CD1c-positive myeloid dendritic cell (primary cell): ENCODE results near the gene XRCC5.
A peak's percentile ranks its signal among the peaks of the same experiment; 100 is the strongest.

Experiments used
- DNase-seq: peaks from one replicate; pipeline ENCODE4 v3.0.0-alpha.2; 2016; ENCODE audit errors: extremely low spot score

Gene XRCC5

DNA sequence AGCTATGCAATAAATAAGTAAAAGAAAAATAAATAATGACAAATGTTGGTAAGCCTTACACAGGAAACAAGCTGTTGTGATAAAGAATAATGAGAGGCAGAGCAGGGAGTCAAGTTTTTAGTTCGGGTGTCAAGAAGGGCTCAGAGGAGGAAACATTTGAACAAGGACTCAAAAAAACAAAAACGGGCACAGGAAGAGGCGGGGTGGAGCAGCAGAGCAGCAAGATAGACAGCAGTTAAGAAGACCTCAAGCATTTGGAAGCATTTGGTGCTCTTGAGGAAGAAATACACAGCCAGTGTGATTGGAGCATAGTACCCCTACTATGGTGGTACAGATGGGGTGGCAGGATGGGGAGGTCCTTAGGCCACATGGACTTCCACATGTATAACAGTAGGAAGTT is 24.6 kb upstream of the XRCC5 start:
- no peak for DNase-seq

DNA sequence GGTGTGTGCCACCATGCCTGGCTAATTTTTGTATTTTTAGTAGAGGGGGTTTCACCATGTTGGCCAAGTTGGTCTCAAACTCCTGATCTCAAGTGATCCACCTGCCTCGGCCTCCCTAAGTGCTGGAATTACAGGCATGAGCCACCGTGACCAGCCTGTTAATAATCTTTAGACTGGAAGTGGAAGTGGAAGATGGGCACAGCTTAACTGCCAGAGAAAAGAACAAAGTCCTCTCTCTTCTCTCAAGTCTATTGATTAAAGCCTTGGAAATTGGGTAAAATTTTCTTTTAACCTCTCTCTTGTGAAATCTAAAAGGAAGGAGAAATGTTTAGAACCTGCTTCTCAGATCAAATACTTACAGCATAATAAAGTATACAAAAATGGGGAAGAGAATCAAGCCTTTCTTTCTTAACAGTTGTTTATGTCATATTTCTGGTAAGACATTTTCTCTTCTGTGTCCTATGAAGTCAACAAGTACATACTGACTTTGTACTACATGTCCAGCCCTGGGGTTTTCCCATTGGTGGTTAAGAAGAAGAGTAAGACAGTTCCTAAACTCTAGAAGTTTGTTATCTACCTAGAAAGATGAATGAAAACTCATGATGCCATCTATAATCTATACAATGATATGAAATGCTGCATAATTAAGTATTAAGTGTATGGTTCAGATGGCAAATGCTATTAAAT is 22.8 kb upstream of the XRCC5 start:
- DNase-seq = no peak

DNA sequence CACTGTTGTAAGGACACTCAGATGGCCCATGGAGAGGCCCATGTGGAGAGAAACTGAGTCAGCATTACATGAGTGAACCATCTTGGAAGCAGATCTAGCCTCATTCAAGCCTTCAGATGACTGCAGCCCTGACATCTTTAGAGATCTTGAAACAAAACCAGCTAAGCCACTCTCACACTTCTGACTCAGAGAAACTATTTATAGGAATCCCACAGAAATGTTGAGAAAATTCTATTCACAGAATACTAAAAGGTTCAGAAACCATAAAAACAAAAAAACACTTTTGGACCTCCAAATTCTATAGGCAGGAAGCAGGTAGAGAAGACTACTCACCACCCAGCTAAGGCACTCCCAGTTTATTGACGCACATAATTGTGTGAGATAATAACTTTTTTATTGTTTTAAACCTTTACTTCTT is 18.8 kb upstream of the XRCC5 start:
- no peak for DNase-seq

DNA sequence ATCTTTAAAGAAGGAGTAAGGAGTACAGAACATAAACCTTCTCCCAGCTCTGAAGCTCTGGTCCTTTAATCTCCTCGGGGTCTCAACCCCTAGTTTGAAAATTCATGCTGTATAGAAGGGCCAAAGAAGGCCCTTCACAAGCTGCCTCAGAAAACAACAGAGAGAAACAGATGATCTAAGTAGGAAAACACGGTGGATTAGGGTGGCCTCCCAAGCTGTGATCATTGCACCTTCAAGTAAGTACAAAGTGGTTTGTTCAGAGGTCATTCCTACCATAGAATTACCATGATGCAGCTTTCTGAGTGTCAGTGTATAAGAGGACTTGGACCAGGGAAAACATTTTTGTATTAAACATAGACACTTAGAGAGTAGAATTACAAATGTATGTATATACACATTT is 16.5 kb upstream of the XRCC5 start:
- DNase-seq = no peak

DNA sequence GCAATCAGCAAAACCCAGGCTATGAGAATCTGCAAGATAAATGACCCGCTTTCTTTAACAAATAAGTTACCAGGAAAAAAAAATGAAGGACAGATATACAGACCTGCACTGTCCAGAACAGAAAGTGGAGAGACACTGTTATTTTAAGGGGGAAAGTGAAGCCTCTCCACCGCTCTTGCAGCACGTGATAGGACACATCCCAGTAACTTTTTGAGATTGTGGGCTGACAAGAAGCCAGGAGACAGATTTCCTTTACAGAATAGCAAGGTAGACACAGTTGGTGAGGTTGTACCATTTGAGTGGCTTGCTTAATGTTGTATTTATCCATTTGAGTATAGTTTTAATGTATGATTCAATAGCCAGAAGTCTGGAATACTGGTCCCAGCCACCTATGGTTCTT is 14.4 kb upstream of the XRCC5 start:
- no peak for DNase-seq

DNA sequence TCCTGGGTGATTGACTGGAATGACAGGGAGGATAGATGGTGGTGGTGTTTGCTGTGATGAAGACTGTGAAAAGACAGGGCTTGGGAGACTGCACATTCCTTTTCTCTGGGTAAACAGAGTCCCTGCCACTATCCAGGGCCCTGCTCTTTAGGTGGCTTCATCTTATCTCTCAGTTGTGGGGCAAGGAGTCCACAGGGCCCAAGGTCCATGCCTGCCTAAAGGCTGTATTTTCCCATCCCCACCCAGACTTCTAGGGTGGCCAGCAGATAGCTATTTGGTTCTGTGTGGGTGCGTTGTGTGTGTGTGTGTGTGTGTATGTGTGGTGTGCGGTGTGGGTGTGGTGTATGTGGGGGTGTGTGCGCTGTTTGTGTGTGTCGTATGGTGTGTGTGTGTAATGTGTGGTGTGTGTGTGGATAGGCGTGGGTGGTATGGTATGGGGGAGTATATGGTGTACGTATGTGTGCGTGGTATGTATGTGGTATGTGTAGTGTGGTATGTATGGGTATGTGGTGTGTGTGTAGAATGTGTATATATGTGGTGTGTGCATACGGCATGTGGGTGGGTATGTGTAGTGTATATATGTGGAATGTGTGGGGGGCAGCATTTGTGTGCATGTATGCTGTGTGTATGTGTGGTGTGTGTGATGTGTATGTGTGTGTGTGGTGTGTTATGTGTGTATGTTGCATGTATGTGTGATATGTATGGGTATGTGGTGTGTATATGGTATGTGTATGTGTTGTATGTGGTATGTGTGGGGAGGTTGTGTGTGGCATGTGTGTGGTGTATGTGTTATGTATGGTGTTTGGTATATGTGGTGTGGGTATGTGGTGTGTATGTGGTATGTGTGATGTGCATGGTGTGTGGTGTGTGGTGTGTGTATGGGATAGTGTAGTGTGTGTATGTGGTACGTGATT is 10.5 kb upstream of the XRCC5 start:
- no peak for DNase-seq

DNA sequence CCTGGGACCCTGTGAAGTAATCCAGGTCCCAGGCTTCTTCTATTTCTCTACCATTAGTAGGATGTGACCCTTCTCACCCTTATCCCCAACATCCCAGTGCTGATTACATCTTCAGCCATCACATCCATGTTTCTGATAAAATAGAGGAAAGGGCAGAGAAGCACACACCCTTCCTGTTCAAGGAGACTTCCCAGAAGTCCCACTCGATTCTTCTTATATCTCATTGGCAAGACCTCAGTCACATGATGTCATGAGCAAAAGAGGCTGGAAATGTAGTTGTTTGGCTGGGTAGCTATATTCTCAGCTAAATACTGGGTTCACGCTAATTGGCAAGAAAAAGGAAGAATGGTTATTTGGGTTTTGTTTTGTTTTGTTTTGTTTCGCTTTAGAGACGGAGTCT is 8.0 kb upstream of the XRCC5 start:
- no peak for DNase-seq

DNA sequence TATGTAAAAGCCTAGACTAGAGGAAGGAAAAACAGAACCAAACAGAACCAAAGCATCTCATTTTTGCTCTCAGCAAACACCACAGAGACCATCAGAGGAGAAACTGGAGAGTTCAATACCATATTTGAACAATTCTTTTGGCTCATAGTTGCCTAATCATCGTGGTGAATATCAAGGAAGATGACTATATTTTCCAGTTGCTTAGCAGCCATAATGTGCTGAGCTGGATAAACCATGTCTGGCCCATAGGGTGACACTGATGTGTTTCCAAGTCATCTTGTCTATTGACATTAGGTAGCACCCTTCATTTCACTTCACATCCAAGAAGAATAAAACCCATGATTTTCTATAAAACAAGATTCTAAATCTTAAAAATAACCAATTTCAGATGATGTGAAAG is 5.9 kb upstream of the XRCC5 start:
- no peak for DNase-seq

DNA sequence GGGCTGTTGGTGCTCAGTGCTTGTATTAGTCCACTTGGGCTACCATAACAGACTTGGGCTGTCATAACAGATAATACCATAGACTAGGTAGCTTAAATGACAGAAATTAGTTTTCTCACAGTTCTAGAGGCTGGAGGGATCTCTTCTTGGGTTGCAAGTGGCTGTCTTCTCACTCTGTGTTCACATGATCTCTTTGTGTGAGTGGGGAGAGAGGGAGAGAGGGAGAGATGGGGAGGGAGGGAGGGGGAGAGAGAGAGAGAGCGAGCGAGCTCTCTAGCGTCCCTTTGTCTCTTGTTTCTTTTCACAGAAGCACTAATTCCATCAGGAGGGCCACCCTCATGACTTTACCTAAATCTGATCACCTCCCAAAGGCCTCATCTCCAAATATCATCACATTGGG is 4.5 kb upstream of the XRCC5 start:
- DNase-seq = no peak

DNA sequence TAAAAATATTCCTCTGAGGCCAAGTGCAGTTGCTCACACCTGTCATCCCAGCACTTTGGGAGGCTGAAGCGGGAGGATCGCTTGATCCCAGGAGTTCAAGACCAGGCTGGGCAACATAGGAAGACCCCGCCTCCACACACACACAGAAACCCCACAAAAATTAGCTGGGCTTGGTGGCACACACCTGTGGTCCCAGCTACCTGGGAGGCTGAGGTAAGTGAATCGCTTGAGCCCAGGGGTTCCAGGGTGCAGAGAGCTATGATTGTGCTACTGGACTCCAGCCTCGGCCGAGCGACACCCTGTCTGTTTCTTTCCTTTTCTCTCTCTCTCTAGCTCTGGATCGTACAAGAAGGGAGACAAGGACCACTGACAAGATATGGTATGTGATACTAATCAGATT is 1.8 kb upstream of the XRCC5 start:
- DNase-seq = no peak

DNA sequence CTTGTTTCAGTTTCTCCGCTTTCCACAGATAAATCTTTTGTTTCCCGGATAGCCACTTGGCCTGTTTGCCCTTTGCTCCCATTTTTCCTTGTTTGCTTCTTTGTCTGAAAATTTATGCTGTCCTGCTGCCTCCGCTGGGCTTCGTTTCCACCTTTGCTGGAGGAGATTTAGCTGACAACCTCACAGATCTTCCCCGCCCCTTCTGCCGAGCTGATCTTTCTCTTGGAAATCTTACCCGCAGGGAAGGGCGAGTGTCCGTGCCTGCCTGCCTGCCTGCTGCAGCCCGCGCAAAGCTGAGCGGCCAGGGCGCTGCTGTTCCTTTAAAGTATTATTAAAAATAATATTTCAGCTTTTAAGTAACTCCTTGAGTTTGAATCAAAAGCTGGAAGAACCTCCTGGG is 1.4 kb upstream of the XRCC5 start:
- DNase-seq = no peak

DNA sequence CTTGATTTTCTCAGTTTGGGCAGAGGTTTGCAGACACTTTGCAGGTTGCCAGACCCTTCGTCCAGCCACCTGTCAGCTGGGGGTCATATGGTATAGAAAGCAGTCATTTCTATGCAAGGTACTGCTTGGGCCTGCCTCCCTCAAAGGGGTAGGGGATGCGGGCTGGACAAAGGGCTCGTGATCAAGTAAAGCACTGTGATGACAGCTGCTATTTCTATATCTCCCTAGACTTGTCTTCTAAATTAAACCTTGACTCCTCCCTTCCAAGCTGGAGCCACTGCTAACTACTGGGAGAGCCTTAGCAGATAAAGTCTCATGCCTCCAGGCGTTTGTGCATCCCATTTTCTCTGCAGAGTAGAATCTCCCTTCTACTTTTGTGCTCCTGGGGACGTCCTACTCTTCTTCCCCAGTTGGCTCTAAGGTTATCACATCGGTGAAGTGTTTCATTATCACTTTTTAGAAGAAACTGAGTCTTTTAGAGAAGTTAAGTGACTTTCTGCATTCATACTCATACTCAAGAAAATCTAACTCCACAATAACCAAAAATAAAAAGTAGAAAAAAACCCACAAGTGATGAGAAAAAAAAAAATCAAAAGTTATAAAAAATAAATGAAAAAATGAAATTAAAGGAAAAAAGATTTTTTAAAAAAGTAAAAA is 710 bp upstream of the XRCC5 start:
- no peak for DNase-seq

DNA sequence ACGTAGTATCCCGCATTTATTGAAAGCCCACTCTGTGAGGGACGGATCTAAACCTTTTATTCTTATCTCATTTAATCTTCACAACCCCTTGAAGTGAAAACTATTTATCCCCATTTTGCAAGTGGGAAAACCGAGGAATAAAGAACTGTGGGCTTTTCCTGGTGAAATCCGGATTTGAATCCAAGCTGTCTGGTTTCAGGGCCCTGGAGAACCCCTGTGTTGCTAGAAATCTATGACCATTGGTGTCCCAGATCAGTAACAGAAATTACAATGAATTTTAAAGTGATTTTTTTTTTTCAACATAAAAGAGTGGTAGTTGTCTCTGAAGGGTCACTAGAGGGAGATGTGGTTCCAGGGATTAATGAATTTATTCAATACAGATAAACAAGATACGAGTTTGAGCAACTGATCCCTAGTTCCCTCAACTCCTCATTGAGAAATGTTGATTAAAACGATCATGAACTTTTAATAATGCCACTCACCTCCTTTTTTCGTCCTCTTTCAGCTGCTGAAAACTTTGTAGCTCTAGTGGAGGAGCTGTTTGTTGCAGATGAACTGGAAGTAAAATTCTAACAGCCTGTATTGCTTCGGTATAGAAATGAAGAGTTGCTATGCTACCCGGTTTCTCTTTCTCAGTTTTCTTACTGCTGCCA is 940 bp downstream of the XRCC5 start:
- DNase-seq = peak; percentile 33

DNA sequence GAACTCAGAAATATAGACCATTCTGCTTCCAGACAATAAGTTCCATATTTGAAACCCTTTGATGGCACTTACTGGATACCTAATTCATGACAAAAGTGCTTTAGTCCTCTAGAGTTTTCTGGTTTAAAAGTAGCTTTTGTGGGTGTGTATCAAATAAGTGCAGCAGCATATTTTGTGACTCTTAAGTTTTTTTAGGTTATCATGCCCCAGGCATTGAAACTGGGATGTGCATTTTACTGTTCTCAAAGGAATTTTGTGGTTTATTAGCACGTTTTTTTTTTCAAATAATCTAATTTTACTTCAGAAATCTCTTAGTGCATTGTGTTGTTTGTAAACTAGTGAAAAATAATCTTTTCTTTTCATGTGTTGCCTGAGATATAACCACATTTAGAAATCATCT is 1.5 kb downstream of the XRCC5 start:
- no peak for DNase-seq

DNA sequence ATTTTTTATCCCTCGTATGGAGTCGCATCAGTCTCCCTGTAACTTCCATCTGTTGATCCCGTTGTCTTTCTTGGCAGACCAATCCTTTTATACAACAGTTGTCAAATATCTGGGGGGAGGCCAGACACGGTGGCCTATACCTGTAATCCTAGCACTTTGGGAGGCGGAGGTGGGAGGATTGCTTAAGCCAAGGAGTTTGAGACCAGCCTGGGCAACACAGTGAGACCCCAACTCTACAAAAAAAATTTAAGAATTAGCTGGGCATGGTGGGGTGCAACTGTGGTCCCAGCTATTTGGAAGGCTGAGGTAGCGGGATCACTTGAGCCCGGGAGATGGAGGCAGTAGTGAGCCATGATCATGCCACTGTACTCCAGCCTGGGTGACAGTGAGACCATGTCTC is 2.0 kb downstream of the XRCC5 start:
- no peak for DNase-seq

DNA sequence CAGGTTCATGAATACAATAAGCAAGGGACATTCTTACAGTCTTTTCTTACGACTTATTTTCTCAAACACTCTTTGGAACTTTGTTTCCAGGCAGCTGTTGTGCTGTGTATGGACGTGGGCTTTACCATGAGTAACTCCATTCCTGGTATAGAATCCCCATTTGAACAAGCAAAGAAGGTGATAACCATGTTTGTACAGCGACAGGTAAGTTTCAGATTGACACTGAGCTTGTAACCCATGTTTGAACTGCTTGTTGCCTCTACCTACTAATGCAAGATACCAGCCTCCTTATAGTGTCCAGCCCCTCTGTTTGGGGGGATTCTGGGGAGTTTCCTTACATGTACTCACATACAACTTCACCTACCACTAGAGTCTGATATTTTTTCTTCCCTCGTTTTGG is 3.8 kb downstream of the XRCC5 start:
- DNase-seq = no peak

DNA sequence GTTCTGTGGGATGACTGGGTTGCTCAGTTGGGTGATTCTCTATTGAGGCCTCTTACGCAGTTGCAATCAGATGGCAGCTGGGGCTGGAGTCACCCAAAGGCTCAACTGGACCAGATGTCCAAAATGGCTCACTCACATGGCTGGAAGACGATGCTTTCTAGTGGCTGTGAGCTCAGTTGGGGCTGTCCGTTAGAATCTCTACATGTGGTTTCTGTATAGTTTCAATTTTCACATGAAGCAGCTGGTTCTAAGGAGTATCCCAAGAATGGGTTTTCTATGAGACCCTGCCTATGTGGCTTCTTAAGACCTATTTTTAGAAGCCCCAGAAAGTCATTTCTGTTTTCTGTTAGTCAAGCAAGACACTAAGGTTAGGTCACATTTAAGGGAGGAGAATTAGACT is 4.4 kb downstream of the XRCC5 start:
- no peak for DNase-seq

DNA sequence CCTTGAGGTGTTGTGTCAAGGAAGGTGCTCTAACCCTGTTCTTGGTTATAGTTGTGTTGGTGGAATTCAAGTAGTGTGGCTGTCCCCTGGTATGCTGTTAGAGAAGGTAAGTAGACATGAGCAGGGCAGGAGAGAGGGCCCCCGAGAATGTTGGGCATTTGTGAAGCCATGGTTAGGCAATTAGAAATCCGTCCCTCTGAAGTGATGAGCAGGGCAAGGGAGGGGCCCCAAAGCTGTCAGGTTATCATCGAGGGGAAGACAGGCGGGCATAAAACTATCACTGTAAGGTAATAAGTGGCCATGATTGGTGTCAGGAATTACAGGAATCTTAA is 5.2 kb downstream of the XRCC5 start:
- DNase-seq = no peak

DNA sequence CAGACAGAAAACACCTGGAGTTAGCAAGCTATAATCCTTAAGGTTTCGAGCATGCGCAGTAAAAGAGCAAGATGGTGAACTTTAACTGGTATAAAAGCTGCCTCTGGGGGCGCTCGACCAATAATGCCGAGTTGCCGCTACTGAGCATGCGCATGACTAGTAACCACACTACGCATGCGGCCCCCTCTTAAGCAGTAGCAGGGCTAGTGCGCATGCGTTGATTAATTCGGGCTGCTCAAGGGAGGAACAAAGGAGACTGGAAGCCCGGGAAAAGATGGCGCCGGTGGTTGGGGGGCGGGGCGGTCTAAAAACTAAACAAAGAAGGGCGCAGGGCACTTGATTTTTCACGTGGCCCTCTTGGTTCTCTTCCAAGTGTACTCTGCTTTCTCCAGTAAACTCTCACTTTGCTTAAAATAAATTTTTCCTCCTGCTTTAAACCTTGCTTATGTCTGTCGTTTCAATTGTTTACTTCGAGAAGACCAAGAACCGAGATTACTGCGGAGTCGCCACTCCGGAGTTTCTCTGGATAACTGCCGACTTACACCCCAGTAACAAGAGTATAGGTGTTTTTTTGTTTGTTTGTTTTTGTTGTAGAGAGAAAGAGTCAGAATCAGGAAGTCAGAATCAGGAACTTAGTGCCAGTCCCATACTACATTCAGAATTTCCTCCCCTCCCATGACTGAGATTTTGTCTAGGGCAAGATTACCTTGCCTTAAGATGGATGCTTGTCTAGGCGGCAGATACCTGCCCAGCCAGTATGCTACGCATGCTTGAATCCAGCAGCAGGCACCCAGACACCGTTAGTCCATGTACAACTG is 5.8 kb downstream of the XRCC5 start:
- peak; percentile 100 for DNase-seq

DNA sequence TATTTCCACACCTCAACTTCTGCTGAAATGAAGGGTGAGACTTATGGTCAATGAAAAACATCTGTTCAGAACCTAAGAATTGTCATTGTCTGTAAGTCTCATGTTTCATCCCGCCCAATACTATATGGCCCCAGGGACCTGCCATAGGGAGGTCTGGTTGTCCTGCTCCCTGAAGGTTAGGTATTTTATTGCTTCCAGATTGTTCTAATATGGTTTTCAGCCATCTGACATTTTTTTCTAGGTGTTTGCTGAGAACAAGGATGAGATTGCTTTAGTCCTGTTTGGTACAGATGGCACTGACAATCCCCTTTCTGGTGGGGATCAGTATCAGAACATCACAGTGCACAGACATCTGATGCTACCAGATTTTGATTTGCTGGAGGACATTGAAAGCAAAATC is 7.3 kb downstream of the XRCC5 start:
- no peak for DNase-seq

DNA sequence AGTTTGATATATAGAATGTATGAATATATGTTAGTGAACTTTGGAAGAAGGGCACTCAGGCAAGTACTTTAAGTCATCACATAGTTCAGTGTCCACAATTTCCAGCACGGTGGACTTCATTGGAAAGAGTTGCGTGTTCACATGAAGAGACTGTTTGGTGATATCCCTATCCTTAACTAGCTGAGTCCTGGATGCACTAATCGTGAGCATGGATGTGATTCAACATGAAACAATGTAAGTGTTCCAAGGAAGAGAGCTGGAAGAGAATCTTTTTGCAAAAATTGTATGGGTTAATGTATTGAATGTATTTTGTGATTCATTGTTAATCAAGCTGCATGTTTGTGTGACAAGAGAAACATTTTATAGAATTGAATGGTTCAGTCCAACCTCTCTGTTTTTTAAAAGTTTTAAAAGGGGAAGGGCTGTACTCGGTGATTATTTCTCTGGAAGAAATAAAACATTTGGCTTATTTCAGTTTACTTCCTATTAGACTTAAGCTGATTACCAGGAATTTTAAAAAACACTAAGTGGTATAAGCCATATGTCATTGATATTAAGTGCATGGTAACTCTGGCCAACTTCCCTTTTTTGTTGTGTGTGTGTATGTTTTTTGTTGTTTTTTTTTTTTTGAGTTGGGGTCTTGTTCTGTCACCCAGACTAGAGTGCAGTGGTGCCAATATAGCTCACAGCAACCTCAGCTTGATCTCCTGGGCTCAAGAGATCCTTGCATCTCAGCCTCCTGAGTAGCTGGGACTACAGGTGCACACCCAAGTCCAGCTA is 8.6 kb downstream of the XRCC5 start:
- peak; percentile 13 for DNase-seq
